ENCODE data around the gene CNNM3.
"Not testable (repeated sequence)": the region's sequence is repeated elsewhere in the genome, so short reads cannot be mapped to it uniquely, and the experiment has no call there.

Gene CNNM3

DNA sequence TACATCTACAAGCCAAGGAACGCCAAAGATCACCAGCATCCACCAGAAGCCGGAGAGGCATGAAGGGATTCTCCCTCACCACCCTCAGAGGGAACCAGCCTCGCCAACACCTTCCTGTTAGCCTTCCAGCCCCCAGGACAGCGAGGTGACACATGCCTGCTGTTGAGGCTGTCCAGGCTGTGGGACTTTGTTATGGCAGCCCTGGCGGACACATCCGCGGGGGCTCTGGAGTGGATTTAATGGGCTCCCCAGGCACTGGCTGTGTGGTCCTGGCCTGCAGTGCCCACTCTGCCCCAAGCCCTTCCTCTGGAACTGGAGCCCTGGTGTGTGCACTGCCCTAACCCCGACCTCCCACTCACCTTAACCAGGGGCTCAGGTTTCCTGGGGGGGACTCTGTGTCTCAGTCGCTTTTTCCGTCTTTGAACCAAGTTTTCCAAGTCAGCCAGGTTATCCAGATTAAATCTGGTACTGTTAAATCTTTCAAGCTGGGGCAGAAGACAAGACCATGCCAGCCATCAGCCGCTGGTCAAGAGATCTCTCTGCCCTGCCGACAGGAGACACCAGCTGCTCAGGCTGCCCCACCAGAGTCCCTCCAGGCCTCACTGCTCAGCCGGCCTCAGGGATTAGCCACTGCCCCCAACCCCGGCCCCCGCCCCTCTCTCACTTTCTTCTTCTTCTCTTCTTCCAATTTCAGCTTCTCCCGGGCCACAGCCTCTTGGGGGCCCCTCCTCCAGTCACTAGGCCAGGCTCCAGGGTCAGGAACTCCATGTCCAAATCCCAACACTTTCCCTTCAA lies 25.8 kb downstream of the CNNM3 start:
- no peak for DNase-seq

DNA sequence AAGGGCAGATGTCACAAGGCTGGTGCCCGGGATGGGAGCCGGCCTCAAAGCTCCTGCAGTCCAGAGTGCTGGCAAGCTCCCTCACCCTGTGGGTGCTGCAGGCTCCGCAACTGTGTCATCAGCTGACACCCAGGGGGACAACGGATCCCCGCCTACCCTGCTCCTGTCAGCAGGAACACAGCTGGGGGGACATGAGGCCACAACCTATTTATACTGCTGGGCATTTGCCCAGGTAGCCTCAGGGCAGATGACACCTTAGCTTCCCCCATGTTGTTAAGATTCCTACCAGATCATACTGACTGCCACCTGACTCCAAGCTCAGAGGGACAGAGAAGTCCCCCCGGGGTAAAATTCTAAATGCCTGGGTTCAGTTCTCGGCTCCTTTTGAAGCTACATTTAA lies 26.5 kb downstream of the CNNM3 start:
- no peak for DNase-seq

- DNase-seq = no peak
These were observed 27.6 kb downstream of the CNNM3 start, which contains the start of gene ANKRD23 for GRCh38 chr2:96843538-96844268. Gene ANKRD23, minus strand, starts transcription at chr2:96844021. Its CDS starts 29 bp downstream, at chr2:96843992.

- no peak for DNase-seq
These were observed 28.3 kb downstream of the CNNM3 start for GRCh38 chr2:96844405-96844808.

DNA sequence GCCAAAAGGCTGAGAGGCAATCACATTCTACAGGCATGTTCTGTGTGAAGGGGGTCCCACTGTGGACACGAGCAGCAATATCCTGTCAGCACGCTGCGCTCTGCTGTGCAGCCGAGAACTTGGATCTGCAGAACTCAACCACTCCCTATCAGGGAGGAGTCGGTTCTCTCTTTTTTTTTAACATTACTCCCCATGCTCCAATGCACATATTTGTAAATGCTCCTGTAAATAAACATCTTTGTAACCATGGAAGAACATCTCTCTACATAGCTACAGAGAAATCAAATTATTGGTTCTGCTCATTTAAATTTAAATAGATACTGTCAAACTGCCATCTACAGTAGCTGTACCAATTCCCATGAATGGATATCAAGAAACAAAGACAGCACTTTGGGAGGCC lies 30.8 kb downstream of the CNNM3 start:
- no peak for DNase-seq

DNA sequence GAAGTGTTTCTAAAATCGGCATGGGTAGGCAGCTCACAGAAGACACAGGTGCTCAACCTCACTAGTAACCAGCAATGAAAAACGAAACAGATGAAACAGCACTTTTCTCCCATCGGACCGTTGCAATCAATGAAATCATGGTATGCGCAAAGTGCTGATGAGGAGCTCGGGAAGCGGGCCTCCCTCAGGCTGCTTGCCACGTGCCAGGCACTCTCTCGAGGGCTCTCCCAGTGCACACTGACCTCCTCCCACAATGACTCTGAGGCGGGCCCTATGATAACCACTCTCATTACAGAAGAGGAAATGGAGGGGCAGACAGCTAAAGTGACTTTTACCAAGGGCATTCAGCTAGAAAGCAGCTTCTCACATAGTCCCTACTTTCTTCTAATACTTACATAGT lies 31.5 kb downstream of the CNNM3 start:
- no peak for DNase-seq

DNA sequence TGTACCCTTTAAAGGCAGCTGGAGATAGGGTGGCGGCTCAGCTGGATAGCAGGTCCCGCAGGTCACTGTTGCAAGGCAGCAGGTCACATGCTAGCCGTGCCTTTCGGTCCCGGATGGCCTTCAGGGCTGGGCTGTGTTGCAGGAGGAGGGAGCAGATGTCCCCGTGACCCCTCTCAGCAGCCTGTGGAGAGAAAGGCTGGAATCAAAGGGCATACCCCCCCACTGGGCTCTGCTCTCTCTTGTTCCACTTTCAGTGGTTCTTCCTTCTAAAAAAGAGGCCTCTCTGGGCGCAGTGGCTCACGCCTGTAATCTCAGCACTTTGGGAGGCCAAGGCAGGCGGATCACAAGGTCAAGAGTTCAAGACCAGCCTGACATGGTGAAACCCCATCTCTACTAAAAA lies 32.2 kb downstream of the CNNM3 start:
- DNase-seq = no peak

- DNase-seq = no peak
These were observed 36.6 kb downstream of the CNNM3 start for GRCh38 chr2:96852667-96853066.

- no peak for DNase-seq
These were observed 37.3 kb downstream of the CNNM3 start for GRCh38 chr2:96853321-96853720.

- peak; percentile 43 for DNase-seq
These were observed 41.0 kb downstream of the CNNM3 start for GRCh38 chr2:96856776-96857666.

DNA sequence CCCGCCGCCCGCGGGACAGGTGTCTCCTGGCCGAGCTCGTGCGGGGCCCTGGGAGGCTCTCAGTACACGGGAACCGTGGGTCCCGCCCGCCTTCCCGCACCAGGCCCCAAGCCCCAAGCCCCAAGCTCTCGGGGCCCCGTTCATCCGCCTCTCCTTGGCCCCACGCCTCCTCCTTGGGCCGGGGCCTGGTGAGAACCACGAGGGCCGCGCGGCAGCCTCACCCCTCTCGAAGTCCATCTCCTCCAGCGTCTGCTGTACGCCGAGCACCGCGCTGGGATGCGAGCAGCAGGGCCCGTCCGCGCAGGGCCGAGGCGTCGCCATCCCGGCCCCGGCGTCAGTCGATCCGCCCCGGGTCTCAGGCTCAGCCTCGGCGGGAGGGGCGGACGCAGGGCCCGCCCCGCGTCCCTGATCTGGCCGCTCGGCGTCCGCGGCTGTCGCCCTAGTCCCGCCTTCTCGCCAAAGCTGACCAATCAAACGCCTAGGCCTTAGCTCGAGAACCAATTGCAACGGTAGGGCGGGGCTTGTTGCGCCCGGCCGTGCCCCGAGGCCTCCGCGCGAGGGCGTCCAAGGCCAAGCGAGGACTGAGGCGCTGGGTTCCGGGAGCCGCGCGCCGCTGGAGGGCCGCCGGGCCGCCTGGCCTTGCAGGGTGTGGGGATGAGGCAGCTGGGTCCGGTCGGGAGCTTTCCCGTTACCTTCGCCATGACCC lies 41.8 kb downstream of the CNNM3 start, which contains the start of gene ANKRD39:
Gene ANKRD39, minus strand, starts transcription at position 350 of the 706 bp plus-strand sequence. Its CDS starts 29 bp downstream, at position 321.
- peak; percentile 96 for DNase-seq

DNA sequence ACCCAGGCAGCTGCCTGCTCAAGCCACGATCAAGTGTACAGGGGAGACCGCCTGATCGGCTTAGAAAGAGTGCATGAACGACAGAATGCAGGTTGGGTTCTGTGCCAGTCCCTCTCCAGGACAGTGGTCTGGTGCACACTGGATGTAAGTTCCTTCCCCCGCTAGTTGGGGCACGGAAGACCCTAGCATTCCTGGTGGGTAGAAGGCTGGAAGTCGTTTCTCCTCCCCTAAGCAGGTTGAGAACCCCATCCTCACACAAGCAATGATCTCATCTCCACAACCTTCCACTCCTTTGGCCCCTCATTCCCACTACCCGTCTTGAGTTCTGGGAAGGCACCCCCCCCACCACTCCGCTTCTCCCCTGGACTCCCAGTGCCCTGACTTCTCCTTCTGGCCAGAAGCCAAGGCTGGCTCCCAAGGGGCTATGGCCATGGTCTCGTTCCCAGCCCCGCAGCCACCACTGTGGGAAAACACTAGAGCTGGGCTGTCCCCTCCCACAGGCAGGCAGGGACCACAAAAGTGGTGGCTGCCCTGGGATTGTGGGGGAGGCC lies 43.1 kb downstream of the CNNM3 start:
- no peak for DNase-seq

DNA sequence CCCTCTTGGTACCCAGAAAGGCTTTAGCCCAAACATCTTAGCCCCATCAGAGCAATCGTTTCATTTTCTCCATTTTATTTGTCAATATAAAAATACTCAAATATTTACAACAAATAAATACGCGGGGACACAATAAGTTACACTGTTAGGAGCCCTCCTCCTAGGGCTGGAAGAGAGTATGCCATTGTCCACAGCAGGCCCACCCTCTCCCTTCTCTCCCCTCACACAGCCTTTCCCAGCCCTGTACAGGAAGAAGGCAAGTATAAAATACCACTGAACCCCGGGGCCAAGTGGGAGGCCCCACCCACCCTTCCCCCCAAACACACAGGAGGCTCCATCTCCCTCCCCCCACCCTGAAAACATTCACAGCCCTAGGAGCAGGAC lies 43.6 kb downstream of the CNNM3 start:
- DNase-seq = no peak

GRCh38 chr2:96860065-96861029 lies 44.3 kb downstream of the CNNM3 start:
- no peak for DNase-seq

DNA sequence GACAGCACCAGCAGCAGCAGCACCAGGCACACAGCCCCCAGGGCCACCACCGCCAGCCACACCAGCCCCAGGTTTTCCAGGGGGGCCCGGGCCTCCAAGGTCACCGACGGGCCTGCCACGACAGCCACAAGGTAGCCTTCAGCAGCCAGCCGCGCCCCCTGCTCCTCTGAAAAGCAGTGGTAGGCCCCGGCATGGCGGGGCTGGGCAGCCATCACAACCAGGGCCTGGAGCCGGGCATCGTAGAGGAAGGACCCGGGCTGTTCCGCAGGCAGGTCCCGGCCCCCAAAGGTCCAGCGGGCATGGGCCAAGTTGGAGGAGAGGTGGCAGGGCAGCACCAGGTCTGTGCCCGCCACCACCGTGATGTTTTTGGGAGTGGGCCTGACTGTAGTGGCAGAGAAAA lies 45.0 kb downstream of the CNNM3 start:
- no peak for DNase-seq

DNA sequence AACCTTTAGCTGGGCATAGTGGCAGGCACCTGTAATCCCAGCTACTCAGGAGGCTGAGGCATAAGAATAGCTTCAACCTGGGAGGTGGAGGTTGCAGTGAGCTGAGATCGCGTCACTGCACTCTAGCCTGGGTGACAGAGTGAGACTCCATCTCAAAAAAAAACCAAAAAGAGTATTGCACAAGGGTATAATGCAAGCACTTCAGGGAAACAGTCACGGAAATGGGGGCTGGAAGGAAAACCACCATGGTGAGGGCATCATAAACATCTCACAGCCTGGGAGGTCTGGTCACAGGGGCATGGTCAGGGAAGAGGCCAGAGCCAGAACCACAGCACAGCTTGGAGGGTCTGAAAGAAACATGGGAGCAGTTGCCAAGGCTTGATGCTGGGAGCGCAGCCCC lies 47.0 kb downstream of the CNNM3 start:
- DNase-seq = not testable (repeated sequence)

- no peak for DNase-seq
These were observed 47.7 kb downstream of the CNNM3 start for GRCh38 chr2:96863575-96864342.

- no peak for DNase-seq
These were observed 48.4 kb downstream of the CNNM3 start for GRCh38 chr2:96864343-96865091.

DNA sequence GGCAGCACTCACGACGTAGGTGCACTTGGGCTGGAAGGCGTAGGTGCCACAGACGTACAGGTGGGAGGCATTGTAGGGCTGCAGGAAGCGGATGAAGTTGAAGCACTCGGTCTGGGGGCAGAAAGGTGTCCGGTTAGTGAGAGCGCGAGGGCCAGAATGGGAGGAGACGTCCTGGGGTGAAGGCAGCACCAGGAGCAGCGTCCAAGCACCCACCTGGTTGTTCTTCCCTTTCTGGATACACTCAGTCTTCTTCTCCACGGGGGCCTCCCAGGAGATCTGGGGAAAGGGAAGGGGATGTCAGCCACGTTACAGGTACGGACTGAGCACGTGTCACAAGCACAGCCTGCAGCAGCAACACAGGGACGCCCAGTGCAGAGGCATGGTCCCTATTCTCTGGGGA lies 49.6 kb downstream of the CNNM3 start:
- DNase-seq = no peak

All from NCI-H526 treated with DMSO at 0.1 percent for 48 hours (cell line).